GM21723 (cell line): ENCODE data around the gene TOGARAM2.
A peak's percentile ranks its signal among the peaks of the same experiment; 100 is the strongest.

Experiments
- ATAC-seq: cut with Tn5 transposase; IDR thresholded peaks from one replicate; pipeline ENCODE4 v1.9.1; 2021; ENCODE audit warnings: mild to moderate bottlenecking, moderate library complexity; ENCODE audit not compliant: unreplicated experiment

TOGARAM2 gene

GRCh38 chr2:29017716-29018435 is 36.8 kb downstream of the TOGARAM2 start:
- no peak for ATAC-seq

GRCh38 chr2:29021886-29022285 is 40.8 kb downstream of the TOGARAM2 start:
- ATAC-seq = no peak

DNA sequence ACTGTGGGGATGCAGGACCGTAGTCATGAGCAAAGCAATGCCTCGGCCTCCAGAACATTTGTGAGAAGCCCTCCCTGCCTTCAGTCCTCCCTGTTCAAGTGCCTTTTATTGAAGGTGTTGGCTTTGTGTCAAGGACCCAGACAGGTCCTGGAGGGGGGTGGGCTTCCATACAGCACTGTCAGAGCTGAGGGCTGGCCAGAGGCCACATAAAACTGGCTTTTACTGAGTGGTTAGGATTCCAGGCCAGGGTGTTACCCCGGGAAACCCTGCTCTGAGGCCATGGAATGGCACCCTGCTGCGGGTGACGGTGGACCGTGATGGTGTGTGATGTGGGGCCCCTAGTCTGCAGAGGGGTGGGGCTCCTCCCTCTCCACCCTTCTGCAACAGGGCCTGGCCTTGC is 41.6 kb downstream of the TOGARAM2 start:
- ATAC-seq = no peak

DNA sequence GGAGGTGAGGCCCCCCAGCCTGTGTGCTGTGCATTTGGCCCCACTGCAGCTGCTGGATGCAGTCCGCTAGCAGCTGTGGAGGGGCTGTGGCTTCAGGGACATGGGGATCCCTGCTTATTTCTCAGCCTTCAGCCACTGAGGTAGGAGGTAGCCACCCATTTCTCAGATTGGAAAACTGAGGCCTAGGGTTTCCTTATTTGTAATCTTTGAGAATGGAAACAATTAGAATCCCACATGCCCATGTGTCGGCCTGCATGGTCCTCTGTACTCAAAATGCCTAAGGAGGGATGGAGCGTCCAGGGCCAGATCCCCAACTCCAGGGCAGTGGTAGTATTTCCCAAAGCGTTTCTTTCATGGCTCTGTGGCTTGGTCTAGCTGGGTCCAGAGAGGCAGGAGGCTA is 42.1 kb downstream of the TOGARAM2 start:
- no peak for ATAC-seq

- ATAC-seq = no peak
Measured at GRCh38 chr2:29024882-29025430, 43.9 kb downstream of the TOGARAM2 start.

DNA sequence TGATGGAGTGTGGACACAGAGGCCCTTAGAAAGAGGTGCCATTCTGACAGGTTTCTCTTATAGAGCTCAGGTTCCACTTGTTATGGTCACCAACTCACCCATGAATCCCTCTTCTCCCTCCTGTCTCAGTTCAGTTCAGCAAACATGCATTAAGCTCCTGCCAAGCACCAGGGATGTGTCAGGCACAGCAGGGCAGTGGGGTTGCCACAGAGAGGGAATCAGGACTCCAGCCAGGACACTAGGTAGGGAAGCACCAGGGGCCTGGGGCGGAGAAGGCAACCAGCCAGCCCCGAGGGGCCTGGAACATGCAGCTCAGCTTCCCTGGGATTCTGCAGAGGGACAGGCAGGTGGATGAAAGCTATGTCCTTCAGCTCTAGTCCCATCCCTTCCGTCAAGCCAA is 44.6 kb downstream of the TOGARAM2 start:
- no peak for ATAC-seq

DNA sequence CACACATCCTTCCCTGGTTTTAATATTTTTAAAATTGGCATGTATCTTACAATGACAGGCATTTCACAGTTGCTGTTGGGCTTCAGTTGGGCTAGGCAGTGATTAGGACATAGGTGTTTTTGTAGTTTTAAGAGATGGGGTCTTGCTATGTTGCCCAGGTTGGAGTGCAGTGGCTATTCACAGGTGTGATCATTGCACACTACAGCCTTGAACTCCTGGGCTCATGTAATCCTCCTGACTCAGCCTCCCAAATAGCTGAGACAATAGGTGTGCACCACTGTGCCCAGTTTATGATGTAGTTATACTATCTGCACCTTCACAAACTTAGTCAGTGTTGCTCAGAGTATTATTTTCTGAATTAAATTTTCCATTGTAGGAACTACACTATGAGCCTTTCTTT is 49.9 kb downstream of the TOGARAM2 start:
- no peak for ATAC-seq

- ATAC-seq = no peak
Measured at GRCh38 chr2:29032189-29032588, 51.1 kb downstream of the TOGARAM2 start.

DNA sequence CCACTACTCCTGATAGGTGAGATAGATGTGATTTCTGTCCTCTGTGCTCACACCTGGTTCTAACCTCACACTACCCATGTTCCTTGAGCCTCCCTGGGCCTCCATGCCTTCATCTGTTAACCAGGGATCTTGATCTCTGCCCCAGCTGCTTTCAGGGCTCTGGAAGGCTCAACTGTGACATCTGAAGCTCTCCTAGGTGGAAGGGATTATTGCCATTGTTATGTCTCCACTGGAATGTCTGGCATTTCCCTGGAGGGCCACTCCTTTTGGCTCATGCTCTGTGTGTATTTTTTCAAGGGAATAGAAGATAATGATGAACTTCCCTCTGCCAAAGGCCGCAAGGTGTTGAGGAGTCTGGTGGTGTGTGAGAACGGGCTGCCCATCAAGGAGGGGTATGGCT is 52.1 kb downstream of the TOGARAM2 start:
- ATAC-seq = no peak

DNA sequence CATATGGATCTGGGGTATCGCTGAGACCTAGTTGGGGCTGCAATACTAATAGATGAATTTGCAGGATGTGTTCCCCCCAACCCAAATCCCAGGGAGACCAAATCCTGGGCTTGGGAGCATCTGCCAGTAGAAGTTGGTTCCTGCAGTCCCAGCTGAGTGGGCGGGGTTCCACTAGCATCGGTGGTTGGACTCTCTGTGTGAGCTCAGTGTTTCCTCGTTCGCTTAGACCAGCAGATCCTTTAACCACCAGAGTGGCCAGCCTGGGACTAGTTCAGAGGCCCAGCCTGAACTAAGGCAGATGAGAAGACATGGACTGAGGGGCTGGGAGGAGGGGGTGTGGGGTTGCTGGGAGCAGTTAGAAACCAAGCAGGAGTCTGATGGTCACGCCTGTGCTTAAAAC is 52.6 kb downstream of the TOGARAM2 start:
- no peak for ATAC-seq

DNA sequence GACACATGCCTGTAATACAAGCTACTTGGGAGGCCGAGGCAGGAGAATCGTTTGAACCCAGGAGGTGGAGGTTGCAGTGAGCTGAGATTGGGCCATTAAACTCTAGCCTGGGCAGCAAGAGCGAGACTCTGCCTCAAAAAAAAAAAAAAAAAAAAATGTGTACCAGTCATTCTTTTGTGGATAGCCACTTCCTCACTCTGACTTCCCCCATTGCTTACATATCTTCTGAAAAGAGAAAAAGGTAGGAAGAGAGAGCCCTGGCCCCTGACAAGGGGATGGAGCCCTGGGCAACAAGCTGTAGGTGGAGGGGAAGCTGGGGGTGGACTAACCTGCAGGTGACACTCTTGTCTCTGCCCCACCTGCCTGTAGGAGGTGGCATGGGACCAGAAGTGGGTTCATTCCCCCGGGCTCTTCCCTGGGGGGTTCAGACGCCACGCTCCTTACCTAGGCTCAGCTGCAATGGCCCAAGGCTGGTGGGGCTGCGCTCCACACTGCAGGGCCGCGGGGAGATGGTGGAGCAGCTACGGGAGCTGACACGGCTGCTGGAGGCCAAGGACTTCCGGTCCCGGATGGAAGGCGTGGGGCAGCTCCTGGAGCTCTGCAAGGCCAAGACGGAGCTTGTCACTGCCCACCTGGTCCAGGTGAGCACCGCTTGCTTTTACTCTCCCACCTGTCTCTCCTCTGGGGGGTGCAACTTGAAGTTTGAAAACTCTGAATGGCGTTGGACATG is 54.1 kb downstream of the TOGARAM2 start:
- no peak for ATAC-seq

GRCh38 chr2:29039718-29040480 is 58.8 kb downstream of the TOGARAM2 start:
- ATAC-seq = peak; percentile 76

- ATAC-seq = peak; percentile 20
Measured at GRCh38 chr2:29040552-29040951, 59.5 kb downstream of the TOGARAM2 start.

DNA sequence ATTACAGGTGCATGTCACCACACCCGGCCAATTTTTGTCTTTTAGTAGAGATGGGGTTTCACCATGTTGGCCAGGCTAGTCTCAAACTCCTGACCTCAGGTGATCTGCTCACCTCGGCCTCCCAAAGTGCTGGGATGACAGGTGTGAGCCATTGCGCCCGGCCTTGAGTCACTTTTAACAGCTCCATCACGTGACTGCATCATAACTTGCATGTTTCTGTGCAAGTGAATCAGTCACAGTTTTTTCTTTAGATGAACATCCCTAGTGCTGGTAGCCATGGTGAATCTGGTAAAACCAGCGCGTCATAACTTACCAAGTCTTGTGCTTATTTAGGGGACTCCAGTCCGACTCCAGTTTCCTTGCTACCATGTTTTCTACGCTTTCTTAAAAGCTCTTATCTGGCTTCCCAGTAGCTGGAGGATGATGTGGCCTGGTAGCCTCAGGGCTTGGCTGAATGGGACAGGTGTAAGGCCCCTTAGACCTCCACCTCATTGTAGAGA is 60.1 kb downstream of the TOGARAM2 start:
- ATAC-seq = no peak

- no peak for ATAC-seq
Measured at GRCh38 chr2:29042561-29043075, 61.5 kb downstream of the TOGARAM2 start.

GRCh38 chr2:29044459-29044858 is 63.4 kb downstream of the TOGARAM2 start:
- ATAC-seq = no peak

DNA sequence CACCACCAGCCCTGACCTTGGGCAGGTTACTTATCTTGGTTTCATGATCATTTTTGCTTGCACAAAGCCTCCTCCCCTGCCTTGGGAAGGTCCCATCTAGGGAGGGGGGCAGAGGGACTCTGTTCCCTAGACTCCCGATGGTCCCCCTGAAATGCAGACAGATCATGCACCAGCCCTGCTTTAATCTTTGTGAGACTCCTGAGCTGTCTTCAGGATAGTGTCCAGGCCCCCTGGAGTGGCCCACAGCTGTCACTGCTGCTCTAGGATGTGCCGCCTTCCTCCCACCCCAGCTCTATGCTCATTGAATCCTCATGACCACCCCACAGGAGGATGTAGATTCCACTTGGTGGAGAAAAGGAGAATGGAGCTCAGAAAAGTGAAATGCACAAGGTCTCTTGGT is 65.2 kb downstream of the TOGARAM2 start:
- ATAC-seq = no peak

GRCh38 chr2:29047083-29047845 is 66.2 kb downstream of the TOGARAM2 start:
- no peak for ATAC-seq

DNA sequence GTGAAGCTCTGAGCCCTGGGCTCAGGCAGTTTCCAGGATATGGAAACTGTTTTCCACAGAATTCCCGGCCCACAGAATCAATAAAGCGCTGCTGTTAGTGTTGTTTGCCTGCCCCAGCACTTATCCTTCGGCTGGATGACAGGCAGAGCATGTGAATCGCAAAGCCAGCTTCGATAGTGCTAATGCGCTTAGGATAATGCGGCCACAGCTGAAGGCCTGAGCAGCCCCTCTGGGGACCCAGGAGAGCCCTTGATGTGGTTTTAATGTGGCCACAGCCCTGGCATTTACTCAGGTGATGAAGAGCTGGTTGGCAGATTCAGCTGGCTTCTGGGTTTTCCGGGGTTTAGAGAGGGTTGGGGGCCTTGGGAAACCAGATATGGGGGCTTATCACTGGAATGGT is 69.5 kb downstream of the TOGARAM2 start:
- ATAC-seq = no peak

DNA sequence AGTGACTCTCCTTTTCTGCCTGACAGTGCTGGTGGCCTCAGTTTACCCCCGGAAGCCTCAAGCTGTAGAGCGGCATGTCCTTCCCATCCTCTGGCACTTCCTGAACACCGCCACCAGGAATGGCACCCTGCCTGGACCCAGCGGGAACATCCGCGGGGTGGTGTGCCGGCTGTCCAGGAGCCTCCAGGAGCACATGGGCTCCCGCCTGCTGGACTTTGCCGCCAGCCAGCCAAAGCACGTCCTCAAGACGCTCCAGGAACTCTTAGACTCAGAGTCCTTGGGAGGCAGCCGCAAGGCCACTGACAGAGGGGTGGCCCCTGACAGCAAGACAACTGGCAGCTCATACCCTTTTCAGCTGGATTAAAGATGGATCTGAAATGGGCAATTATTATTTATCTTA is 70.6 kb downstream of the TOGARAM2 start:
- no peak for ATAC-seq
